ENCODE results near the gene MTFR2. TPM values are rescaled to one million over a fixed set of nuclear protein-coding genes. Genes with fewer than 3 reads are reported as not detected.

The MTFR2 gene
- 1 to 10 TPM; 1.7 to 3.2 TPM for polyA plus RNA-seq

DNA sequence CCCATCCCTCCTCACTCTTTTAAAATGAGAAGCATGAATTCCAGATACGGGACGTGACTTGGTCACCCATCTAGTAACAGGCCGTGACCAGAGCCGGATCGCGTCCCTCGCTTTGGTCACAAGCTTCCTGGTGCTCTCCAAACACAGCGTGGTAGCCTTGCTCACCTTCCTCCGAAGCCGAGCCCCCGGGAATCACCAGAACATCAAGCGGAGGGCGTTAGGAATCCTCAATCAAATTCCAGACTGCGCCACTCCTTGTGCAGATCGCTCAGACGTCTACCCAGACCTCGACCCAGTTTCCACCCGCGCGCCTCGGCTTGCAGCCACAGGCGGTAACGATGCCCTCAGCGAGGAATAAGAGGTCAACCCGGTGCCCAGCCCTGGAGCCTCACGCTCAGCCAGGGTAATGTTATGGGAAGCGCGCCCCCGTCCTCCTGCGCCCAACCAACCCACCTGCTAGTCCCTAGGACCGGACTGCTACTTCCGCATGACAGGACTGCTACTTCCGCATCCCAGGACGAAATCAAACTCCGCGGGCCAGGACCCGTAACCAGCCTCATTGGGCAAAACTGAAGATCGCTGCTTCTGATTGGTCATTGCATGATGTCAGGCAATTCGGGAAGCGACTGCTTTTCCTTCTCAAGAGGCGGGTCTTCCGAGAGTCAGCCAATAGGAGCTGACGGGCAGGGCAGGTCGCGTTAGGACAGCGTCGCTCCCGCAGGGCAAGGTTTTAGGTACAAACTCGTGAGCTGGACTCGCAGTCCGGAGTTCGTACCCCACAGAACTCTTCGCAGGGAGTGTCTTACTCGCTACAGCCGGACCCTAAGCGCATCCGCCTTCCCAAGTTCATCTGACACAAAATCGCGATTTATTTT is at the start of gene MTFR2:
TSS of gene MTFR2 (minus strand) at position 501 of the 875 bp plus-strand sequence. CDS start 1,212 bp downstream, outside the sequence.
- Histone ChIP-seq H3K9me3 (ENCODE audit: control insufficient read depth in 2 of 2, insufficient read depth in 1 of 2, low read depth in 1 of 2, low read length in 1 of 2) (no peaks in the 10 kb centered on the region), H3K27ac (ENCODE audit: low read depth in 2 of 2, low read length in 1 of 2) (no peak within 1 kb of the TSS), H3K4me1 (ENCODE audit: control insufficient read depth in 2 of 2, insufficient read depth in 2 of 2, low read length in 1 of 2) (peaks cover 0 to 5% of the 10 kb centered on the region in 2 donors), H3K4me3 (ENCODE audit: low read depth in 1 of 2, low read length in 2 of 2) (peak within 1 kb of the TSS; percentile 72 to 83), H3K27me3 (ENCODE audit: control insufficient read depth in 1 of 2, insufficient read depth in 2 of 2, low read length in 2 of 2) (no peaks in the 10 kb centered on the region), H3K36me3 (ENCODE audit: control insufficient read depth in 2 of 2, insufficient read depth in 2 of 2, low read length in 1 of 2) (no peaks in the 10 kb centered on the region)
- 0% methylated on average over 59 of the region's 59 CpGs for WGBS, 2 donors

DNA sequence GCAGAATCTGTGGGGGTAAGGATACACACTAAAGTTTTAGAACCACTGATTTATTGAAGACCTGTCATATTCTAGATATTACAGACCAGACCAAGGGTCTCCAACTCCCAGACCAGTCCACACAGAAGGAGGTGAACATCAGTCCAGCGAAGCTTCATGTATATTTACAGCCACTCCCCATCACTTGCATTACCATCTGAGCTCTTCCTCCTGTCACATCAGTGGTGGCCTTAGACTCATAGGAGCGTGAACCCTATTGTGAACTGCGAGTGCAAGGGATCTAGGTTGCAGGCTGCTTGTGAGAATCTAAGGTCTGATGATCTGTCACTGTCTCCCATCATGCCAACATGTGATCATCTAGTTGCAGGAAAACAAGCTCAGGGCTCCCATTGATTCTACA is 44.5 kb upstream of the MTFR2 start:
- no peaks in the 10 kb centered on the region for H3K36me3 ChIP-seq (ENCODE audit: control insufficient read depth in 2 of 2, insufficient read depth in 2 of 2, low read length in 1 of 2)
- H3K4me1 ChIP-seq (ENCODE audit: control insufficient read depth in 2 of 2, insufficient read depth in 2 of 2, low read length in 1 of 2), result no peaks in the 10 kb centered on the region
- no peaks in the 10 kb centered on the region for H3K27me3 ChIP-seq (ENCODE audit: control insufficient read depth in 1 of 2, insufficient read depth in 2 of 2, low read length in 2 of 2)
- 92% methylated on average over 3 of the region's 3 CpGs for WGBS, 2 donors
- no peaks in the 10 kb centered on the region for H3K9me3 ChIP-seq (ENCODE audit: control insufficient read depth in 2 of 2, insufficient read depth in 1 of 2, low read depth in 1 of 2, low read length in 1 of 2)
- H3K4me3 ChIP-seq (ENCODE audit: low read depth in 1 of 2, low read length in 2 of 2), result no peak overlapping the region
- H3K27ac ChIP-seq (ENCODE audit: low read depth in 2 of 2, low read length in 1 of 2), result no peak overlapping the region

DNA sequence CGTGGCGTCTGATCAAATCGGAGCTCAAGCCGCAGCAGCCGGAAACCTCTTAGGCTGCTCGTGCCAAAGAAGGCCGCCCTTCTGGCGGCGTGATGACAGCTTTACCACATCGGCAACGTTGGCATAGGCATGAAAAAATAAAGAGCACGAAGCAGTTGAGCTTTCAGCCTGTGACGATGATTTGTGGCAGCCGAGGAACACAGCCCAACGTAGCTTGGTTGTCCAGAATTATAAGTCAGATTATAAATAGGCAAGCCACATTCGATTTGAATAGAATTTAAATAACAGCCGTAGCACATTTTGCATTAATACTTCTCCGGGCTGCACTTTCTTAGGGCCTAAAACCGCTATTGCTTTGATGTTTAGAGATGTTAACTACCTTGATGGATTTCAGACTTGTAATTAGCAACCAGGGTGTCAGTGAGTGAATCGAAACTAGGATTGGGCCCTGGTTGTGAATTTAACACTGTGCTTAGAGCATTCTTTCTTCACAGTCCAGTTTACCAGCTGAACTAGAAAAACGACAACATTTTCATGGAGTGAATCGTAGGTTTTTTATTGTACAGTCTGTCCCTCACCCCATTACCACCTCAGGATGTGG is 40.4 kb upstream of the MTFR2 start:
- Histone ChIP-seq H3K36me3 (ENCODE audit: control insufficient read depth in 2 of 2, insufficient read depth in 2 of 2, low read length in 1 of 2) (no peaks in the 10 kb centered on the region), H3K4me3 (ENCODE audit: low read depth in 1 of 2, low read length in 2 of 2) (peak overlapping the region; percentile 59 to 95), H3K27me3 (ENCODE audit: control insufficient read depth in 1 of 2, insufficient read depth in 2 of 2, low read length in 2 of 2) (no peaks in the 10 kb centered on the region), H3K4me1 (ENCODE audit: control insufficient read depth in 2 of 2, insufficient read depth in 2 of 2, low read length in 1 of 2) (peaks cover 0 to 4% of the 10 kb centered on the region in 2 donors), H3K27ac (ENCODE audit: low read depth in 2 of 2, low read length in 1 of 2) (peak overlapping the region; percentile 98 to 100), H3K9me3 (ENCODE audit: control insufficient read depth in 2 of 2, insufficient read depth in 1 of 2, low read depth in 1 of 2, low read length in 1 of 2) (no peaks in the 10 kb centered on the region)
- WGBS, 2 donors, result 1% methylated on average over 22 of the region's 22 CpGs

DNA sequence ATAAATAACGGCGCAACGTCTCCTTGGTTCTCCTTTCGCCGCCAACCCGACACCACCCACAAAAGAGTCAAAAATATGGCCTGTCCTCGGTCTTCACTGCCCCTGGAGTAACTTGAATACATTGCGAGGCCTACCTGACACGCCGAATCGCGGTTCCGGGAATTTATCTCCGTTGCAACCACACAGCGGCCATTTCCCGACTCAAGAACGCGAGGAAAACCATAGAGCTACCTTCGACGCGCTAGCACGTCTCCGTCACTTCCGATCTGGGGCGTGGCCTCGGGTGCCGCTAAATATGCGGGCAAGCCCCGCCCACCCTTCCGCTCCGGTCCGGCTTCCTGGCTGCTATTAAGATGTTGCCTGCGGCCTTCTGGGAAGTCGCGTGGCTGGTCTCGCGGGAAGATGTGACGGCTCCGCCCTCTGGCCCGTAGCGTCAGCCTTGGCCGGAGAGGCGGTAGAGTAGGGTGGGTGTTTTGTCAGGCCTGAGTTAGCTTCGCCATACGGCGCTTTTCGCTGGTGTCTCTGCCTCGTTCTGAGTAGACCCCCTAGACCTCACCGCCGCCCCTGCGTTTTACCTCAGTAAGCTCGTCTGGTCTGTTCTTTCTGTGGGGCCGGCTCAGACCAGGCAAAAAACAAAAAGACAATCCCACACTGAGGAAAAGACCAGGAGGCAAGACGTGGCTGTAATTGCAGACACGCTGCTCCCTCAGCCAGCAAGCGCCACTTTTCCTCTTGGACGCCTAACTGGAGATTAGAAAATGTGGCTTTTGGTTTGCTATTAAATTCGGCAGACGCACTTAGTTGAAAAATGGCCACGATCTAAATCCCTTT is 39.7 kb upstream of the MTFR2 start, which contains the start of gene BCLAF1:
TSS of gene BCLAF1 (minus strand) at position 268 of the 831 bp plus-strand sequence. CDS start 9,980 bp downstream, outside the sequence.
- Histone ChIP-seq H3K4me3 (ENCODE audit: low read depth in 1 of 2, low read length in 2 of 2) (peak within 1 kb of the TSS; percentile 90 to 95), H3K36me3 (ENCODE audit: control insufficient read depth in 2 of 2, insufficient read depth in 2 of 2, low read length in 1 of 2) (no peaks in the 10 kb centered on the region), H3K27ac (ENCODE audit: low read depth in 2 of 2, low read length in 1 of 2) (peak within 1 kb of the TSS; percentile 99 to 100), H3K27me3 (ENCODE audit: control insufficient read depth in 1 of 2, insufficient read depth in 2 of 2, low read length in 2 of 2) (no peaks in the 10 kb centered on the region), H3K9me3 (ENCODE audit: control insufficient read depth in 2 of 2, insufficient read depth in 1 of 2, low read depth in 1 of 2, low read length in 1 of 2) (no peaks in the 10 kb centered on the region), H3K4me1 (ENCODE audit: control insufficient read depth in 2 of 2, insufficient read depth in 2 of 2, low read length in 1 of 2) (peaks cover 0 to 4% of the 10 kb centered on the region in 2 donors)
- WGBS, 2 donors, result 1% methylated on average over 60 of the region's 60 CpGs

DNA sequence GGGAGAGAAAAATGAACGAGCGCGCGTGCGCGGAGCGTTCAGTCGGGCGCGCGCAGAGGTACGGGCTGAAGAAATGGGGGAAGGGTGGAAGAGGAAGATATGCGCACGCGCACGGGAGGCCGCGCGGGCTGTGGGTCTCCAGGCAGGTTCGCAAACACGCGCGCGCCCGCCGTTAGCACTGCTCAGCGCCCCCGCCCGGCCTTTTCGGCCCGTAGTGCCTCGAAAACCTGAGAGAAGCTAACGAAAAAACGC is 39.1 kb upstream of the MTFR2 start:
- no peaks in the 10 kb centered on the region for H3K36me3 ChIP-seq (ENCODE audit: control insufficient read depth in 2 of 2, insufficient read depth in 2 of 2, low read length in 1 of 2)
- 0% methylated on average over 34 of the region's 34 CpGs for WGBS, 2 donors
- no peaks in the 10 kb centered on the region for H3K9me3 ChIP-seq (ENCODE audit: control insufficient read depth in 2 of 2, insufficient read depth in 1 of 2, low read depth in 1 of 2, low read length in 1 of 2)
- peaks cover 0 to 6% of the 10 kb centered on the region in 2 donors for H3K4me1 ChIP-seq (ENCODE audit: control insufficient read depth in 2 of 2, insufficient read depth in 2 of 2, low read length in 1 of 2)
- H3K27ac ChIP-seq (ENCODE audit: low read depth in 2 of 2, low read length in 1 of 2), result peak overlapping the region; percentile 99 to 100
- H3K27me3 ChIP-seq (ENCODE audit: control insufficient read depth in 1 of 2, insufficient read depth in 2 of 2, low read length in 2 of 2), result no peaks in the 10 kb centered on the region
- H3K4me3 ChIP-seq (ENCODE audit: low read depth in 1 of 2, low read length in 2 of 2), result peak overlapping the region; percentile 90 to 95

DNA sequence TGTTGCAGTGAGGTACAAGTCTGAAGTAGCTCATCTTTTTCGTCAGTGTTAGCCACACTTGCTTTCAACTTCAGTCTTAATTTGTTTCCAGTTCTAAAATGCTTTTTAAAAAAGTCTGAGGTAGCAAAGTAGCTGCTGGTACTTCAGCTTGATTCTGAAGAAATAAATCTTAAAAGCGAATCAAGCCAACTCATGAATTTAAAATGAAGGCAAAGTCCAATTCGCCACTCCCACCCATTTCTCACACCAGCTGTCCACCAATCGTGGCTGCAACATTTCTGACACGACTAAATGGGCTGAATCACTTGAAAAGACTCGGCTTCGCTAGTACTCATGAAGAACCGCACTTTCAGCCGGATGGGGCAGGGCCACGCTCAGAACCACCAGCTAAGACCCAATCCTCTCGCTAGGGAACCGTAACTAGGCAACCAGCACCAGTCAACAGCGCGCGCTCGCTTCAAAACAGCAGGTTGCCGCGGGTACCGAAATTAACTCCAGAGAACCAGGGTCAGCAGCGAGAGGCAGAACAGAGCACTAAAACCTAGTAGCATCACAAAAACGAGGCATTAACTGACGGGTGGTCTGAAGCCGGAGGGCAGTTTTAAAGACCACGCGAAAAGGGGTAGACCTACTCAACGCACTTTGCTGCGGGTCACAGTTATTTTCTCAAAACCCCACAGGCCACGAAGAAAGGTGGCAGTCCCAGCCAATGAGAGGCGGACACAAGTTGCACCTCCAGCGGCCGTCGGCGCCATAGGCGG is 38.6 kb upstream of the MTFR2 start:
- 0 to 1% methylated on average over 34 of the region's 34 CpGs for WGBS, 2 donors
- no peaks in the 10 kb centered on the region for H3K9me3 ChIP-seq (ENCODE audit: control insufficient read depth in 2 of 2, insufficient read depth in 1 of 2, low read depth in 1 of 2, low read length in 1 of 2)
- H3K4me3 ChIP-seq (ENCODE audit: low read depth in 1 of 2, low read length in 2 of 2), result peak overlapping the region; percentile 90 to 95
- peaks cover 0 to 6% of the 10 kb centered on the region in 2 donors for H3K4me1 ChIP-seq (ENCODE audit: control insufficient read depth in 2 of 2, insufficient read depth in 2 of 2, low read length in 1 of 2)
- no peaks in the 10 kb centered on the region for H3K27me3 ChIP-seq (ENCODE audit: control insufficient read depth in 1 of 2, insufficient read depth in 2 of 2, low read length in 2 of 2)
- H3K27ac ChIP-seq (ENCODE audit: low read depth in 2 of 2, low read length in 1 of 2), result peak overlapping the region; percentile 99 to 100
- H3K36me3 ChIP-seq (ENCODE audit: control insufficient read depth in 2 of 2, insufficient read depth in 2 of 2, low read length in 1 of 2), result no peaks in the 10 kb centered on the region

DNA sequence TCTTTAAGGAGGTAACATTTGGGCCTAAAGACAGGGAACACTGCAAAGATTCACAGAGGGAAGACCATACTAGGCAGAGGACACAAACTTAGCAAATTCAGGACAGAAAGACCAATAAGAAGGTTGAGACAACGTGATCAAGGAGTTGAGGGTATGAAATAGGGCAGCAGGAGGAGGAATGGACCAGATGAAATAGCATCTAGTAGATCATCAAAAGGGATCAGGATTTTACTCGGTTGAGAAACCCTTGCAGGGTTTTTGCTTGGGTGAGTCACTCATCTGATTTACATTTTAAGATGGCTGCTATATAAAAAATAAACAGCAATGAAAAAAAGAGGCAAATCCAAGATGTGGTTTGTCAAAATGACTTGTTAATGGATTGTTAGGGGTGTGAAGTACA is 34.8 kb upstream of the MTFR2 start:
- Histone ChIP-seq H3K27me3 (ENCODE audit: control insufficient read depth in 1 of 2, insufficient read depth in 2 of 2, low read length in 2 of 2) (no peaks in the 10 kb centered on the region), H3K36me3 (ENCODE audit: control insufficient read depth in 2 of 2, insufficient read depth in 2 of 2, low read length in 1 of 2) (no peaks in the 10 kb centered on the region), H3K27ac (ENCODE audit: low read depth in 2 of 2, low read length in 1 of 2) (peak overlapping the region in 1 of 2 donors; percentile 13), H3K9me3 (ENCODE audit: control insufficient read depth in 2 of 2, insufficient read depth in 1 of 2, low read depth in 1 of 2, low read length in 1 of 2) (no peaks in the 10 kb centered on the region), H3K4me3 (ENCODE audit: low read depth in 1 of 2, low read length in 2 of 2) (no peak overlapping the region), H3K4me1 (ENCODE audit: control insufficient read depth in 2 of 2, insufficient read depth in 2 of 2, low read length in 1 of 2) (peaks cover 0 to 8% of the 10 kb centered on the region in 2 donors)
- WGBS, 2 donors, result 13% methylated on average over 2 of the region's 2 CpGs

DNA sequence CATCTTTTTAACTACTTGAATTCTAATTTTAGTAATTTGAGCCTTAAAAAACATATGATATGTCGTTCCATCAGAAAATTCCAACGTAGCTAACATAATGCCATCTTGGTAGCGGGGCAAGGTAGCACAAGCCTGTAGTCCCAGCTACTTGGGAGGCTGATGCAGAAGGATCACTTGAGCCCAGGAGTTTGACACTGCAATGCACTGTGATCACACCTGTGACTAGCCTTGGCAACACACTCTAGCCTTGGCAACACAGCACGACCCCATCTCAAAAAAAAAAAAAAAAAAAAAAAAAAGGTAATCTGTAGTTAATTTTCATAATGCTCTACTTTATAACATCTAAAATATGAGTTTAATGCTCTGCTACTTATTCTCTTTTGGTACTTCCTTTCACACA is 32.8 kb upstream of the MTFR2 start:
- WGBS, 2 donors, result 57 to 63% methylated on average over 4 of the region's 4 CpGs
- Histone ChIP-seq H3K4me3 (ENCODE audit: low read depth in 1 of 2, low read length in 2 of 2) (no peak overlapping the region), H3K36me3 (ENCODE audit: control insufficient read depth in 2 of 2, insufficient read depth in 2 of 2, low read length in 1 of 2) (no peaks in the 10 kb centered on the region), H3K27me3 (ENCODE audit: control insufficient read depth in 1 of 2, insufficient read depth in 2 of 2, low read length in 2 of 2) (no peaks in the 10 kb centered on the region), H3K27ac (ENCODE audit: low read depth in 2 of 2, low read length in 1 of 2) (peak overlapping the region in 1 of 2 donors; percentile 4), H3K9me3 (ENCODE audit: control insufficient read depth in 2 of 2, insufficient read depth in 1 of 2, low read depth in 1 of 2, low read length in 1 of 2) (no peaks in the 10 kb centered on the region), H3K4me1 (ENCODE audit: control insufficient read depth in 2 of 2, insufficient read depth in 2 of 2, low read length in 1 of 2) (peaks cover 0 to 8% of the 10 kb centered on the region in 2 donors)

Measured in esophagus (tissue), 2 donors.